T-helper 17 cell (primary cell): ENCODE results near the gene PLEKHA6. TPM values are rescaled to one million over a fixed set of nuclear protein-coding genes. Genes with fewer than 3 reads are reported as not detected.

Source experiments
- ATAC-seq: fragments of 150-1000 bp; cut with Tn5 transposase; 2 replicates; pipeline ENCODE4 v1.10.0; 2021; ENCODE audit warnings: mild to moderate bottlenecking, moderate library complexity
- DNase-seq, 3 donors: peaks; one replicate each; pipeline versions ENCODE4 v3.0.0 to v3.0.0-alpha.2; 2020 to 2021
- H3K9me3 ChIP-seq: one replicate; pipeline ENCODE4 v1.7.0; 2013; ENCODE audit warnings: low read length, mild to moderate bottlenecking; ENCODE audit not compliant: control insufficient read depth, poor library complexity, severe bottlenecking
- H3K27ac Mint-ChIP-seq: one replicate; pipeline ENCODE4 v1.8.0; 2022; ENCODE audit warnings: mild to moderate bottlenecking, moderate library complexity, mixed read lengths
- H3K27me3 Mint-ChIP-seq: one replicate; pipeline ENCODE4 v1.8.0; 2022; ENCODE audit warnings: mixed read lengths
- H3K36me3 Mint-ChIP-seq: one replicate; pipeline ENCODE4 v1.8.0; 2022; ENCODE audit warnings: low read depth, mixed read lengths
- H3K4me1 Mint-ChIP-seq: one replicate; pipeline ENCODE4 v1.8.0; 2022; ENCODE audit warnings: mild to moderate bottlenecking, mixed read lengths
- H3K4me3 Mint-ChIP-seq: one replicate; pipeline ENCODE4 v1.8.0; 2022; ENCODE audit warnings: mild to moderate bottlenecking, moderate library complexity, mixed read lengths
- total RNA-seq, 4 donors: library from RNA in 2 of 4; stranded (reverse) in 2 of 4; gene quantifications; one replicate each; pipeline ENCODE4 v1.2.3 and lab custom pipeline; 2022 to 2026

PLEKHA6 gene
- total RNA-seq, 2 donors from 2014 or later = 0.47 to 0.50 TPM

DNA sequence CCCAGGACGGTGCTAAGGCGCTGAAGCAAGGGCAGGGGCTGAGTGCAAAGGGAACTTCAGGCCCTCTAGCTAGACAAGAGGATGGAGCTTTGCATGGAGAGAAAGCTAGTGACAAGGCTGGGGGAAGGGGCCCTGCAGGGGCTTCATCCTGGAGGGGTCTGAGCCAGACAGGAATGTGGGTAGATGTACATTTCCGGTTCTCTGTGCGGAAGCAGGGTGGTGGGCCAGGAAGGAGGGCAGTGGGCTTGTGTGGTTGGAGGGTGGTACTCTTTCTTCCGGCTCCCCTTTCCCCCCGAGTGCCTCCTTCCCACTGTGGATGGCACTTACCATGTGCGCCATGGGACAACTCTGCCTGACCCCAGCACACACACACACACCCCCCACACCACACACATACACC lies 165.0 kb downstream of the PLEKHA6 start:
- no peak for DNase-seq
- Mint-ChIP-seq H3K27ac (peak overlapping the region; percentile 51), H3K36me3 (peaks cover 4% of the 10 kb centered on the region), H3K4me3 (no peak overlapping the region), H3K27me3 (peaks cover 52% of the 10 kb centered on the region), H3K4me1 (peaks cover 15% of the 10 kb centered on the region)
- ATAC-seq = no peak
- no peaks in the 10 kb centered on the region for H3K9me3 ChIP-seq

- H3K36me3 Mint-ChIP-seq = peaks cover 4% of the 10 kb centered on the region
- peak overlapping the region; percentile 51 for H3K27ac Mint-ChIP-seq
- peaks cover 20% of the 10 kb centered on the region for H3K4me1 Mint-ChIP-seq
- no peak overlapping the region for H3K4me3 Mint-ChIP-seq
- no peaks in the 10 kb centered on the region for H3K9me3 ChIP-seq
- DNase-seq = no peak
- peaks cover 55% of the 10 kb centered on the region for H3K27me3 Mint-ChIP-seq
- ATAC-seq = no peak
Measured at GRCh38 chr1:204194080-204194479, 165.6 kb downstream of the PLEKHA6 start.

- peaks cover 26% of the 10 kb centered on the region for H3K4me1 Mint-ChIP-seq
- H3K9me3 ChIP-seq = no peaks in the 10 kb centered on the region
- no peak for DNase-seq
- no peak for ATAC-seq
- peak overlapping the region; percentile 60 for H3K27ac Mint-ChIP-seq
- no peak overlapping the region for H3K4me3 Mint-ChIP-seq
- H3K36me3 Mint-ChIP-seq = peaks cover 4% of the 10 kb centered on the region
- H3K27me3 Mint-ChIP-seq = peaks cover 58% of the 10 kb centered on the region
Measured at GRCh38 chr1:204192589-204193352, 167.0 kb downstream of the PLEKHA6 start.

DNA sequence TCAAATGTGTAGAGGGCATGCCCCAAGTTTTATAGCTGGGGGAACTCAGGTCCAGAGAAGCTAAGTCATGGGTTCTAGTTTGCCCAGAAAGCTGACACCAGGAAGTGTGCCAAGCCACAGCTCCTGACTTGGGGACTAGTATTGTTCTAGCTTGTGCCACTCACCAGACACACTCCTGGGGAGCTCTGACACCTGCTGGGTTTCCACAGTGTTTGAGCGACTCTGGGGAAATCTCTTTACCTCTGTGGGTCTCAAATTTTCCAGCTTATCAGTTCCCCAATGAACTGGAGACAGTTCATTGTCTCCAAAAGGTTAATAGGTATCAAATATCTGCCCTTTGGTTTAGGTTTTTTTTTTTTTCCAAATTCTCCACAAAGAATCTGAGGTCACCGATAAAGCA lies 167.7 kb downstream of the PLEKHA6 start:
- H3K9me3 ChIP-seq = no peaks in the 10 kb centered on the region
- Mint-ChIP-seq H3K36me3 (peaks cover 4% of the 10 kb centered on the region), H3K4me3 (no peak overlapping the region), H3K4me1 (peaks cover 26% of the 10 kb centered on the region), H3K27me3 (peaks cover 65% of the 10 kb centered on the region), H3K27ac (no peak overlapping the region)
- ATAC-seq = no peak
- DNase-seq = no peak

GRCh38 chr1:204191456-204191855 lies 168.3 kb downstream of the PLEKHA6 start:
- H3K9me3 ChIP-seq = no peaks in the 10 kb centered on the region
- no peak for ATAC-seq
- no peak for DNase-seq
- peaks cover 4% of the 10 kb centered on the region for H3K36me3 Mint-ChIP-seq
- peaks cover 68% of the 10 kb centered on the region for H3K27me3 Mint-ChIP-seq
- H3K4me3 Mint-ChIP-seq = no peak overlapping the region
- peak overlapping the region; percentile 70 for H3K27ac Mint-ChIP-seq
- H3K4me1 Mint-ChIP-seq = peaks cover 26% of the 10 kb centered on the region

- peak in 1 of 3 donors; percentile 34 for DNase-seq
- H3K36me3 Mint-ChIP-seq = peaks cover 4% of the 10 kb centered on the region
- H3K4me1 Mint-ChIP-seq = peaks cover 26% of the 10 kb centered on the region
- no peaks in the 10 kb centered on the region for H3K9me3 ChIP-seq
- ATAC-seq = peak; percentile 56
- peak overlapping the region; percentile 81 for H3K27ac Mint-ChIP-seq
- peaks cover 75% of the 10 kb centered on the region for H3K27me3 Mint-ChIP-seq
- no peak overlapping the region for H3K4me3 Mint-ChIP-seq
Measured at GRCh38 chr1:204190212-204191211, 169.2 kb downstream of the PLEKHA6 start.

- no peaks in the 10 kb centered on the region for H3K9me3 ChIP-seq
- Mint-ChIP-seq H3K27me3 (peaks cover 70% of the 10 kb centered on the region), H3K27ac (peak overlapping the region; percentile 81), H3K36me3 (peaks cover 4% of the 10 kb centered on the region), H3K4me1 (peaks cover 20% of the 10 kb centered on the region), H3K4me3 (peak overlapping the region; percentile 78)
- ATAC-seq (peak; percentile 82), DNase-seq (no peak)
Measured at GRCh38 chr1:204188959-204189639, 170.6 kb downstream of the PLEKHA6 start.

DNA sequence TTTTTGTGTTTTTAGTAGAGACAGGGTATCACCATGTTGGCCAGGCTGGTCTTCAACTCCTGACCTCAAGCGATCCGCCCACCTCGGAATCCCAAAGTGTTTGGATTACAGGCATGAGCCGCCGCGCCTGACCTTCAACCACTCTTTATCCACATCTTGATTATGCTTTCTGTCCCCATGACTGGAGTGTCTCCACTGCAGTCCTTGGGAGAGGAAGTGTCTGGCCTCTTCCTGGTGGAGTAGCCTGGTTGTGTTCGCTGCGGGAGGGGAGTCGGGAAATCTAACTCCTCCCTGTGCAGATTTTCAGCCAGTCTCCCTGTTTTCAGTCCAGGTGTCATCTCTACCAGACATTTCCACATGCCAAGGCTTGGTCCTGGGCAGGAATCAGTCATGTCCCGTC lies 173.1 kb downstream of the PLEKHA6 start:
- peaks cover 20% of the 10 kb centered on the region for H3K4me1 Mint-ChIP-seq
- H3K36me3 Mint-ChIP-seq = no peaks in the 10 kb centered on the region
- no peak for DNase-seq
- no peak for ATAC-seq
- H3K27ac Mint-ChIP-seq = no peak overlapping the region
- no peaks in the 10 kb centered on the region for H3K9me3 ChIP-seq
- H3K27me3 Mint-ChIP-seq = peaks cover 50% of the 10 kb centered on the region
- no peak overlapping the region for H3K4me3 Mint-ChIP-seq

GRCh38 chr1:204181116-204181515 lies 178.6 kb downstream of the PLEKHA6 start:
- no peaks in the 10 kb centered on the region for H3K4me1 Mint-ChIP-seq
- H3K9me3 ChIP-seq = no peaks in the 10 kb centered on the region
- ATAC-seq (no peak), DNase-seq (no peak)
- H3K27me3 Mint-ChIP-seq = peaks cover 4% of the 10 kb centered on the region
- no peak overlapping the region for H3K27ac Mint-ChIP-seq
- no peaks in the 10 kb centered on the region for H3K36me3 Mint-ChIP-seq
- H3K4me3 Mint-ChIP-seq = no peak overlapping the region

- Mint-ChIP-seq H3K4me3 (no peak overlapping the region), H3K27me3 (no peaks in the 10 kb centered on the region), H3K27ac (no peak overlapping the region), H3K36me3 (no peaks in the 10 kb centered on the region), H3K4me1 (no peaks in the 10 kb centered on the region)
- ATAC-seq (no peak), DNase-seq (no peak)
- H3K9me3 ChIP-seq = no peaks in the 10 kb centered on the region
Measured at GRCh38 chr1:204180133-204180532, 179.6 kb downstream of the PLEKHA6 start.

DNA sequence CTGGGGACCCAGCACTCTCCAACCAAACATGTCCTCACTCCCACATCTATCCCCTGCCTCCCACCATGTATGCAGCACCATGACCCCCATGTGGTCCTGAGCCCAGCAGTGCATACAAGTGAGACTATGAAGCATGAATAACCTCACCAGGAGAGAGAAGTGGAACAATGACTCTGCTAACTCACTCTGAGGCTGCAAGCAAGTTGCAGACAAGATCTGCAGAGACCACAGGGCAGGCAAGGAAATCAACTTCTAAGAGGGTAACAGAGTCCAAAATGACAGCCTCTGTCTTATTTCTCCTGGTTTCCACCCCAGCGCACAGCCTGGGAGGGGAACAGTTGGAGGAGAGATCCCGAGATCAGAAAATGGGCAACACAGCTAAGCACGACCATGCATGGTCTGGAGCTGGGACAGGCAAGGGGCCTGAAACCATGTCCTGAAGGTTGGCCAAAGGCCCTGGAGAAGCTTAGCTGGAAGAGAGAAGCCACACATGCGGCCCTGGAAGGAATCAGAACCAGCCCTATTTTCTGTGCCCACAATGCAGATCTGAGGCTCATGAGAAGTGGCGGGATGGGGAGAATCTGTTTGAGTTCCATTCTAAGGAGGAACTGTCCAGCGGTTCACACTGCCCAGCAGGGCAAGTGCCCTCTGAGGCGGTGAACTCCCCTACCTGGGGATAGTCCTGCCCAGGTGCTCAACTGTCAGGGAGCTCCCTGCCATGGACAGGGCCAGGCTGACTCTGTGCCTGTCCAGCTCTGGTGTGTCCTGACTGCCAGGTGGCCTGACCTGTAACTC lies 181.0 kb downstream of the PLEKHA6 start:
- DNase-seq = no peak
- no peaks in the 10 kb centered on the region for H3K9me3 ChIP-seq
- H3K36me3 Mint-ChIP-seq = no peaks in the 10 kb centered on the region
- no peaks in the 10 kb centered on the region for H3K27me3 Mint-ChIP-seq
- ATAC-seq = no peak
- H3K4me3 Mint-ChIP-seq = no peak overlapping the region
- H3K27ac Mint-ChIP-seq = no peak overlapping the region
- no peaks in the 10 kb centered on the region for H3K4me1 Mint-ChIP-seq

GRCh38 chr1:204177133-204177532 lies 182.6 kb downstream of the PLEKHA6 start:
- Mint-ChIP-seq H3K36me3 (no peaks in the 10 kb centered on the region), H3K27me3 (no peaks in the 10 kb centered on the region), H3K27ac (no peak overlapping the region), H3K4me1 (no peaks in the 10 kb centered on the region), H3K4me3 (no peak overlapping the region)
- DNase-seq (no peak), ATAC-seq (no peak)
- H3K9me3 ChIP-seq = no peaks in the 10 kb centered on the region
